Loucy (cell line): ENCODE measurements around the gene TBL1XR1.

ENCODE experiments used
- H2AFZ ChIP-seq: fragments of 200-600 bp; sonication (generic); 2 replicates; pipeline ENCODE4 v1.6.0; 2016; ENCODE audit warnings: antibody characterized with exemption, mild to moderate bottlenecking, low read length, moderate library complexity
- H3F3A ChIP-seq: fragments of 200-600 bp; 2 replicates; pipeline ENCODE4 v1.6.0; 2016; ENCODE audit warnings: antibody characterized with exemption, low read depth, mild to moderate bottlenecking
- H3K27me3 ChIP-seq: fragments of 200-600 bp; sonication (generic); 2 replicates; pipeline ENCODE4 v1.6.1; 2014; ENCODE audit warnings: low read length, mild to moderate bottlenecking; ENCODE audit not compliant: insufficient read depth, poor library complexity, severe bottlenecking
- H3K36me3 ChIP-seq: fragments of 200-600 bp; sonication (generic); 2 replicates; pipeline ENCODE4 v1.6.1; 2016; ENCODE audit warnings: low read length; ENCODE audit not compliant: insufficient read depth
- H3K4me1 ChIP-seq: fragments of 200-600 bp; sonication (generic); 2 replicates; pipeline ENCODE4 v1.5.1; 2014; ENCODE audit warnings: low read length, mild to moderate bottlenecking; ENCODE audit not compliant: insufficient read depth, poor library complexity, severe bottlenecking
- H3K4me2 ChIP-seq: fragments of 200-600 bp; sonication (generic); 2 replicates; pipeline ENCODE4 v1.6.0; 2014; ENCODE audit warnings: antibody characterized with exemption, low read length, low read depth, mild to moderate bottlenecking; ENCODE audit not compliant: poor library complexity, severe bottlenecking
- H3K4me3 ChIP-seq: fragments of 200-600 bp; sonication (generic); 2 replicates; pipeline ENCODE4 v1.5.1; 2014; ENCODE audit warnings: low read length, mild to moderate bottlenecking, mixed read lengths; ENCODE audit not compliant: poor library complexity, severe bottlenecking
- H3K79me2 ChIP-seq: fragments of 200-600 bp; sonication (generic); 2 replicates; pipeline ENCODE4 v1.6.1; 2014; ENCODE audit warnings: low read length; ENCODE audit not compliant: insufficient read depth
- H3K9ac ChIP-seq: fragments of 200-600 bp; sonication (generic); 2 replicates; pipeline ENCODE4 v1.6.0; 2014; ENCODE audit warnings: mild to moderate bottlenecking, low read depth, low read length, moderate library complexity; ENCODE audit not compliant: poor library complexity, severe bottlenecking
- H3K9me2 ChIP-seq: fragments of 200-600 bp; sonication (generic); replicated peaks from 2 replicates; pipeline ENCODE4 v1.6.1; 2016; ENCODE audit warnings: low read depth, low read length, mixed read lengths
- H3K9me3 ChIP-seq: fragments of 200-600 bp; sonication (generic); 2 replicates; pipeline ENCODE4 v1.6.1; 2014; ENCODE audit warnings: mild to moderate bottlenecking, antibody characterized with exemption, low read length, low read depth; ENCODE audit not compliant: insufficient read depth
- H4K20me1 ChIP-seq: fragments of 200-600 bp; sonication (generic); 2 replicates; pipeline ENCODE4 v1.6.0; 2014; ENCODE audit warnings: antibody characterized with exemption, low read length, mild to moderate bottlenecking; ENCODE audit not compliant: insufficient read depth, poor library complexity, severe bottlenecking
- EZH2phosphoT487 ChIP-seq: fragments of 200-600 bp; IDR thresholded peaks from 2 replicates; pipeline ENCODE4 v1.6.1; 2018; ENCODE audit warnings: antibody characterized with exemption, mild to moderate bottlenecking, moderate library complexity, borderline replicate concordance
- TF ChIP-seq, protein P1 (sequence below): fragments of 200-600 bp; sonication (generic); conservative IDR thresholded peaks from 2 replicates; pipeline ENCODE4 v1.5.1; 2014; ENCODE audit warnings: mild to moderate bottlenecking, antibody characterized with exemption, low read length

Gene TBL1XR1

DNA sequence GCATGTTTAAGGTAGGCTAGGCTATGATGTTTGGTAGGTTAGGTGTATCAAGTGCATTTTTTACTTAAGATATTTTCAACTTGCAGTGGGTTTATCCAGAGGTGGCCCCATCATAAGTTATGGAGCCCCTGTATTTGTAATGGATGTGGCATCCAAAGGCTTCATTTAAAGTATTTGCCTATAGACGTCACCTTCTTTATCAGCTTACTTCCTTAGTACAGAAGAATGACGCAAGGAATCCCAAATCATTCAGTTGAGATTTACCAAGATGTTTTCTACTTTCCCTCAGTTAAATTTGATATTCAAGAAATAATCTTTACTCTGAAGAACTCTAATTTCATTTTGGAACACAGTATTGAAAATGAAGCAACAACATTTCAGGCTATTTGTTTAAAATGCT, 201.3 kb downstream of the TBL1XR1 start:
- Histone ChIP-seq H3K79me2 (no peaks in the 10 kb centered on the region), H3K4me1 (no peaks in the 10 kb centered on the region), H3K9ac (no peak overlapping the region), H2AFZ (no peak overlapping the region), H3K27me3 (no peaks in the 10 kb centered on the region), H3F3A (no peaks in the 10 kb centered on the region), H3K9me3 (no peaks in the 10 kb centered on the region), H3K36me3 (no peaks in the 10 kb centered on the region), H3K9me2 (no peaks in the 10 kb centered on the region), H3K4me3 (no peak overlapping the region), H4K20me1 (no peaks in the 10 kb centered on the region), H3K4me2 (no peak overlapping the region)
- no peak for TF ChIP-seq EZH2phosphoT487
- TF ChIP-seq, protein P1, sequence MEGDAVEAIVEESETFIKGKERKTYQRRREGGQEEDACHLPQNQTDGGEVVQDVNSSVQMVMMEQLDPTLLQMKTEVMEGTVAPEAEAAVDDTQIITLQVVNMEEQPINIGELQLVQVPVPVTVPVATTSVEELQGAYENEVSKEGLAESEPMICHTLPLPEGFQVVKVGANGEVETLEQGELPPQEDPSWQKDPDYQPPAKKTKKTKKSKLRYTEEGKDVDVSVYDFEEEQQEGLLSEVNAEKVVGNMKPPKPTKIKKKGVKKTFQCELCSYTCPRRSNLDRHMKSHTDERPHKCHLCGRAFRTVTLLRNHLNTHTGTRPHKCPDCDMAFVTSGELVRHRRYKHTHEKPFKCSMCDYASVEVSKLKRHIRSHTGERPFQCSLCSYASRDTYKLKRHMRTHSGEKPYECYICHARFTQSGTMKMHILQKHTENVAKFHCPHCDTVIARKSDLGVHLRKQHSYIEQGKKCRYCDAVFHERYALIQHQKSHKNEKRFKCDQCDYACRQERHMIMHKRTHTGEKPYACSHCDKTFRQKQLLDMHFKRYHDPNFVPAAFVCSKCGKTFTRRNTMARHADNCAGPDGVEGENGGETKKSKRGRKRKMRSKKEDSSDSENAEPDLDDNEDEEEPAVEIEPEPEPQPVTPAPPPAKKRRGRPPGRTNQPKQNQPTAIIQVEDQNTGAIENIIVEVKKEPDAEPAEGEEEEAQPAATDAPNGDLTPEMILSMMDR = no peak

DNA sequence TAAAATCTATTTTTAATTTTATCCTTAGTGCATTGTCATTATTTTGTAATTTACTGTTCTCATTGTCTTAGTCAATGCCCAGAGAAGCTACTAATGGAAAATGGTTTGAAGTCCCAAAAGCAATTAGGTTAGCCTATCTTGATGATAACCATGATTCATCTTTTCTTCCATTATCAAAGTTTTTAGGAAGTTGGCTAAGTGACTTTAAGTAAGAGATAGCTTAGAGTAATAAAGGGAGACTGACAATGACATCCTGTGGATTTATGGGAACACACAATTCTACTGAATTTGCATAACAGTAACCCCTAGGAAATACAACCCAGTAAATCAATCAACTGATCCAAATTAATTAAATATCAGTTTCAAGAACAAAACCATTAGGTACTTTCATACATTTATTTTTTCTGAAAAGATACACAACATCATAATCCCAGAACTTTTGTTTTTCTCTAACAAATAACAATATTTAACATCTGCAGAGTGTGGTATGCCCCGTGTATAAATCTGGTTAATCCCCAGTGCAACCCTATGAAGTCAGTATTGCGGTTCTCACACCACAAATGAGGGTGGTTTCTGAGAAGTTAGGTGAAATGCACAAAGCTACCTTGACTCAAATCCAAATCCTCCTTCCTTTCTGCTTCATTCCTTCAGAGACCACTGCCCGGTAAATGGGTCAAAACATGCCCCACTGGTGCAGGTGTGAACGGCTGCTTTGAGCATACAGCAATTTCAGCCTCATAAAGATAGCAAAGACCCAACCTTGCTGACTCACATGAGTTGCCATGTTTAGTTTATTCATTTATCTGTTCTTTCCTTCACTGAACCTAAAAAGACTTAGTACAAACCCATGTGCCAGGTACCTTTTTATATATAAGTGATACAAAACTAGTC, 202.1 kb downstream of the TBL1XR1 start:
- Histone ChIP-seq H3K4me3 (no peak overlapping the region), H2AFZ (no peak overlapping the region), H3F3A (no peaks in the 10 kb centered on the region), H3K9me2 (no peaks in the 10 kb centered on the region), H3K36me3 (no peaks in the 10 kb centered on the region), H3K4me1 (no peaks in the 10 kb centered on the region), H4K20me1 (no peaks in the 10 kb centered on the region), H3K9ac (no peak overlapping the region), H3K27me3 (no peaks in the 10 kb centered on the region), H3K4me2 (no peak overlapping the region), H3K79me2 (no peaks in the 10 kb centered on the region), H3K9me3 (no peaks in the 10 kb centered on the region)
- TF ChIP-seq EZH2phosphoT487 = no peak
- TF ChIP-seq, protein P1 = no peak

DNA sequence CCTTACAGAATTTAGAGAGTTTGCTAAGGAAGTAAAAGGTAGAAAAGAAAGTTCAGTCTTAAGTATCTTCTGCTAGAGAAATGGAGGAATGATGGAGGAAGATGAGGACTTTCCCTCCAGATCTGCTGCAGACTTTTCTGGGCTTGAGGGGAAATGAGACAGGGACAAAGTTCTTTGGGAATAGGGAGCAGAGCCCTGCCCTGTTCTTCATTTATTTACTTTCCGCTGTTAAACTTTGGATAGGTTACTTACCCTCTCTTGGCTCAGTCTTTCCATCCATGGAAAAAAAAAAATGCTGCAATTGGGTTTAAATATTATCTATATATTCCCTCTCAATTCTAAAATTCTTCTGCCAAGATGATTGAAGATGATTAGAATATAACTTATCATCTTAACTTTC, 202.9 kb downstream of the TBL1XR1 start:
- Histone ChIP-seq H3K4me2 (no peak overlapping the region), H3K4me1 (no peaks in the 10 kb centered on the region), H3K36me3 (no peaks in the 10 kb centered on the region), H3K9me2 (no peaks in the 10 kb centered on the region), H3K9ac (no peak overlapping the region), H3K27me3 (no peaks in the 10 kb centered on the region), H3K9me3 (no peaks in the 10 kb centered on the region), H3K79me2 (no peaks in the 10 kb centered on the region), H4K20me1 (no peaks in the 10 kb centered on the region), H3K4me3 (no peak overlapping the region), H3F3A (no peaks in the 10 kb centered on the region), H2AFZ (no peak overlapping the region)
- TF ChIP-seq, protein P1 = no peak
- no peak for TF ChIP-seq EZH2phosphoT487
